Chondrocyte (in vitro differentiated cells): ENCODE measurements around the gene DGUOK. TPM values are rescaled to one million over a fixed set of nuclear protein-coding genes. Genes with fewer than 3 reads are reported as not detected.

ENCODE experiments used
- DNase-seq: peaks from one replicate; pipeline ENCODE4 v3.0.0; 2021; ENCODE audit warnings: mixed read lengths, low spot score
- H3K27ac Mint-ChIP-seq: one replicate; pipeline ENCODE4 v1.8.0; 2021; ENCODE audit warnings: mild to moderate bottlenecking, moderate library complexity, mixed read lengths; ENCODE audit not compliant: unreplicated experiment
- H3K27me3 Mint-ChIP-seq: 2 replicates; pipeline ENCODE4 v1.8.0; 2021; ENCODE audit warnings: low read depth, mixed read lengths
- H3K36me3 Mint-ChIP-seq: 2 replicates; pipeline ENCODE4 v1.8.0; 2021; ENCODE audit warnings: low read depth, mixed read lengths
- H3K4me1 Mint-ChIP-seq: 2 replicates; pipeline ENCODE4 v1.8.0; 2021; ENCODE audit warnings: low read depth, mild to moderate bottlenecking, mixed read lengths
- H3K4me3 Mint-ChIP-seq: one replicate; pipeline ENCODE4 v1.8.0; 2021; ENCODE audit warnings: mild to moderate bottlenecking, moderate library complexity, mixed read lengths; ENCODE audit not compliant: unreplicated experiment
- H3K9me3 Mint-ChIP-seq: 2 replicates; pipeline ENCODE4 v1.8.0; 2021; ENCODE audit warnings: low read depth, mixed read lengths
- CTCF ChIP-seq: fragments of 200-600 bp; sonication (generic); IDR thresholded peaks from 2 replicates; pipeline ENCODE4 v1.5.0; 2021; ENCODE audit warnings: antibody characterized with exemption, mild to moderate bottlenecking, moderate library complexity
- total RNA-seq: library from RNA; stranded (reverse); gene quantifications from 3 replicates; pipeline ENCODE4 v1.2.1, GENCODE V29; 2021

DGUOK gene
- total RNA-seq, 1 donor from 2014 or later: 60.8 TPM

- Mint-ChIP-seq H3K4me1 (peaks cover 51% of the 10 kb centered on the region), H3K27ac (no peak overlapping the region), H3K27me3 (peaks cover 10% of the 10 kb centered on the region), H3K4me3 (peak overlapping the region; percentile 71), H3K36me3 (peaks cover 2% of the 10 kb centered on the region), H3K9me3 (no peaks in the 10 kb centered on the region)
- no peak for TF ChIP-seq CTCF
- no peak for DNase-seq
Observed at GRCh38 chr2:73986085-73986681, 59.5 kb downstream of the DGUOK start.

GRCh38 chr2:73987109-73987947, 60.6 kb downstream of the DGUOK start:
- no peak overlapping the region for H3K27ac Mint-ChIP-seq
- DNase-seq: no peak
- H3K4me3 Mint-ChIP-seq: peak overlapping the region; percentile 10
- peaks cover 4% of the 10 kb centered on the region for H3K36me3 Mint-ChIP-seq
- peaks cover 40% of the 10 kb centered on the region for H3K4me1 Mint-ChIP-seq
- H3K27me3 Mint-ChIP-seq: peaks cover 1% of the 10 kb centered on the region
- peak; percentile 62 for TF ChIP-seq CTCF
- H3K9me3 Mint-ChIP-seq: no peaks in the 10 kb centered on the region

- H3K4me1 Mint-ChIP-seq: peaks cover 36% of the 10 kb centered on the region
- TF ChIP-seq CTCF: no peak
- H3K9me3 Mint-ChIP-seq: no peaks in the 10 kb centered on the region
- no peak overlapping the region for H3K4me3 Mint-ChIP-seq
- no peak overlapping the region for H3K27ac Mint-ChIP-seq
- no peak for DNase-seq
- H3K27me3 Mint-ChIP-seq: no peaks in the 10 kb centered on the region
- peaks cover 4% of the 10 kb centered on the region for H3K36me3 Mint-ChIP-seq
Observed at GRCh38 chr2:73987948-73988700, 61.4 kb downstream of the DGUOK start.

GRCh38 chr2:73989972-73990371, 63.3 kb downstream of the DGUOK start:
- no peak for TF ChIP-seq CTCF
- no peak for DNase-seq
- Mint-ChIP-seq H3K4me3 (no peak overlapping the region), H3K36me3 (peaks cover 4% of the 10 kb centered on the region), H3K27ac (no peak overlapping the region), H3K27me3 (no peaks in the 10 kb centered on the region), H3K4me1 (peaks cover 36% of the 10 kb centered on the region), H3K9me3 (no peaks in the 10 kb centered on the region)

- no peak overlapping the region for H3K4me3 Mint-ChIP-seq
- H3K9me3 Mint-ChIP-seq: no peaks in the 10 kb centered on the region
- H3K27me3 Mint-ChIP-seq: no peaks in the 10 kb centered on the region
- TF ChIP-seq CTCF: no peak
- H3K4me1 Mint-ChIP-seq: peaks cover 35% of the 10 kb centered on the region
- DNase-seq: no peak
- H3K27ac Mint-ChIP-seq: no peak overlapping the region
- peaks cover 4% of the 10 kb centered on the region for H3K36me3 Mint-ChIP-seq
Observed at GRCh38 chr2:73990531-73990930, 63.9 kb downstream of the DGUOK start.
